ENCODE results near the gene KIF5A.

KIF5A gene

DNA sequence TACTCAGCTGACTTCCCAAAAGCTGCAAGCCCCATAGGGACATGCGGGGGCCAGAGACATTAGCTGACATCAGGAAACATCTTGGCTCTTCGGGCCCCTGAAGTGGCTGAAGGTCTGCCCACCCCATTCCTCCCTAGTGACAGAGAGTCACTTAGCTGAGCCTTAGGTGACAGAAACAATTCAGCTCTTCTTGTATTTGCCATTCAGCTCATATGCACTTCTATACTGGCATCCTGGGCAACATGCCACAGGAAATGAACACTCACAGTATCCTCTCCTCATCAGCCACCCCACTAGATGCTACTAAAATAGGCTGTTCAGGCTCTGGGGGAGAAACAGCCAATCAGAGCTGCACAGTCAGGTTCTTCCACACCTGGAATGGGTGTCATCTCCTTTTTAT is 6.3 kb upstream of the KIF5A start:
- no peaks in the 10 kb centered on the region for H4K20me1 ChIP-seq (ENCODE audit: insufficient read depth, low read length)
- H3K4me1 ChIP-seq (ENCODE audit: insufficient read depth, low read length, severe bottlenecking) = peaks cover 27% of the 10 kb centered on the region
- no peak overlapping the region for H2AFZ ChIP-seq (ENCODE audit: low read length)
- no peak overlapping the region for H3K4me2 ChIP-seq (ENCODE audit: low read length)
- H3K9ac ChIP-seq (ENCODE audit: low read length) = no peak overlapping the region
- H3K79me2 ChIP-seq (ENCODE audit: insufficient read depth, low read length) = 0 out of 2 replicates have a peak, but pooled peaks cover 10% of the 10 kb centered on the region
- no peaks in the 10 kb centered on the region for H3F3A ChIP-seq (ENCODE audit: insufficient read depth, low read length)
- TF ChIP-seq, protein P1, sequence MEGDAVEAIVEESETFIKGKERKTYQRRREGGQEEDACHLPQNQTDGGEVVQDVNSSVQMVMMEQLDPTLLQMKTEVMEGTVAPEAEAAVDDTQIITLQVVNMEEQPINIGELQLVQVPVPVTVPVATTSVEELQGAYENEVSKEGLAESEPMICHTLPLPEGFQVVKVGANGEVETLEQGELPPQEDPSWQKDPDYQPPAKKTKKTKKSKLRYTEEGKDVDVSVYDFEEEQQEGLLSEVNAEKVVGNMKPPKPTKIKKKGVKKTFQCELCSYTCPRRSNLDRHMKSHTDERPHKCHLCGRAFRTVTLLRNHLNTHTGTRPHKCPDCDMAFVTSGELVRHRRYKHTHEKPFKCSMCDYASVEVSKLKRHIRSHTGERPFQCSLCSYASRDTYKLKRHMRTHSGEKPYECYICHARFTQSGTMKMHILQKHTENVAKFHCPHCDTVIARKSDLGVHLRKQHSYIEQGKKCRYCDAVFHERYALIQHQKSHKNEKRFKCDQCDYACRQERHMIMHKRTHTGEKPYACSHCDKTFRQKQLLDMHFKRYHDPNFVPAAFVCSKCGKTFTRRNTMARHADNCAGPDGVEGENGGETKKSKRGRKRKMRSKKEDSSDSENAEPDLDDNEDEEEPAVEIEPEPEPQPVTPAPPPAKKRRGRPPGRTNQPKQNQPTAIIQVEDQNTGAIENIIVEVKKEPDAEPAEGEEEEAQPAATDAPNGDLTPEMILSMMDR (IDR thresholded peaks at IDR 0.05; ENCODE audit: low read length) = no peak
- TF ChIP-seq EZH2 (IDR thresholded peaks at IDR 0.05; ENCODE audit: borderline replicate concordance, low read length) = no peak
- no peaks in the 10 kb centered on the region for H3K9me3 ChIP-seq (ENCODE audit: low read length)
- no peak overlapping the region for H3K4me3 ChIP-seq (ENCODE audit: low read depth, low read length, poor library complexity, severe bottlenecking)
- H3K36me3 ChIP-seq (ENCODE audit: insufficient read depth, low read length) = peaks cover 40% of the 10 kb centered on the region; the same call in 1 of the 2 replicates
- H3K27me3 ChIP-seq (ENCODE audit: insufficient read depth, low read length) = no peaks in the 10 kb centered on the region
- H3K9me2 ChIP-seq (ENCODE audit: low read depth, low read length) = no peaks in the 10 kb centered on the region
- H3K27ac ChIP-seq (ENCODE audit: low read depth, low read length, poor library complexity, severe bottlenecking) = no peak overlapping the region

DNA sequence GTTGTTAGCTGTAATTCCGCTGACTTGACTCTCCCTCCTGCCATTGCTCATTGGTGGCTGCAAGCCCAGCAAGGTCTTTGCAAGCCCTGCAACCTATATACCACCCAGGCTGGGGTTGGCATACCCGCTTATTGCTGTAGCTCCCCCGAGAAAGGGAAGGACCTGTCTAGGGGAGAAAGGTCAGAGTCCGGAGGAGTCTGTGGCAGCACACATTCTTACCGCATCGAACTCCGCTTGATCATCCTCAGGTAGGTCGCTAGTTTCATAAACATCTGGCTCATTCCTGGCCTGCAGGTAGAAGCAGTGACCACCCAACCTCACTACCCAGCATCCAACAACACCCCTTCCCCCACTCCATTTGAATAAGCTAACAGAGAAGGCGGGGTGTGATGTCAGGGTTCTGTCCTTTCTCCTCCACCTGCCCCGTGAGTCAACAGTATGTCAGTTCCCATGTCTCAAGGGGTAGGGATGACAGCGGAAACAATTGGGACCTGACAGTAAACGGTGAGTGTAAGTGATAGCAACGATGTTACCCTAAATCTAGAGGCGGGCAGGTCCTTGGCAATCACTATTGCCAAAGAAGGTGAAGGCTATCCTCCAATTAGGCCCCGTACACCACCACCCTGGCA is 3.9 kb upstream of the KIF5A start:
- peak overlapping the region; percentile 99 for H3K4me2 ChIP-seq (ENCODE audit: low read length)
- peak overlapping the region; percentile 98 for H3K9ac ChIP-seq (ENCODE audit: low read length)
- peaks cover 27% of the 10 kb centered on the region; the same call in 1 of the 2 replicates for H3K36me3 ChIP-seq (ENCODE audit: insufficient read depth, low read length)
- TF ChIP-seq EZH2 (IDR thresholded peaks at IDR 0.05; ENCODE audit: borderline replicate concordance, low read length) = no peak
- TF ChIP-seq, protein P1 (IDR thresholded peaks at IDR 0.05; ENCODE audit: low read length) = no peak
- no peak overlapping the region for H2AFZ ChIP-seq (ENCODE audit: low read length)
- H3K9me2 ChIP-seq (ENCODE audit: low read depth, low read length) = no peaks in the 10 kb centered on the region
- no peaks in the 10 kb centered on the region for H4K20me1 ChIP-seq (ENCODE audit: insufficient read depth, low read length)
- peak overlapping the region; percentile 95 for H3K4me3 ChIP-seq (ENCODE audit: low read depth, low read length, poor library complexity, severe bottlenecking)
- 0 out of 2 replicates have a peak, but pooled peaks cover 10% of the 10 kb centered on the region for H3K79me2 ChIP-seq (ENCODE audit: insufficient read depth, low read length)
- no peaks in the 10 kb centered on the region for H3K27me3 ChIP-seq (ENCODE audit: insufficient read depth, low read length)
- peaks cover 44% of the 10 kb centered on the region for H3K4me1 ChIP-seq (ENCODE audit: insufficient read depth, low read length, severe bottlenecking)
- no peaks in the 10 kb centered on the region for H3F3A ChIP-seq (ENCODE audit: insufficient read depth, low read length)
- H3K9me3 ChIP-seq (ENCODE audit: low read length) = no peaks in the 10 kb centered on the region
- H3K27ac ChIP-seq (ENCODE audit: low read depth, low read length, poor library complexity, severe bottlenecking) = peak overlapping the region; percentile 45

DNA sequence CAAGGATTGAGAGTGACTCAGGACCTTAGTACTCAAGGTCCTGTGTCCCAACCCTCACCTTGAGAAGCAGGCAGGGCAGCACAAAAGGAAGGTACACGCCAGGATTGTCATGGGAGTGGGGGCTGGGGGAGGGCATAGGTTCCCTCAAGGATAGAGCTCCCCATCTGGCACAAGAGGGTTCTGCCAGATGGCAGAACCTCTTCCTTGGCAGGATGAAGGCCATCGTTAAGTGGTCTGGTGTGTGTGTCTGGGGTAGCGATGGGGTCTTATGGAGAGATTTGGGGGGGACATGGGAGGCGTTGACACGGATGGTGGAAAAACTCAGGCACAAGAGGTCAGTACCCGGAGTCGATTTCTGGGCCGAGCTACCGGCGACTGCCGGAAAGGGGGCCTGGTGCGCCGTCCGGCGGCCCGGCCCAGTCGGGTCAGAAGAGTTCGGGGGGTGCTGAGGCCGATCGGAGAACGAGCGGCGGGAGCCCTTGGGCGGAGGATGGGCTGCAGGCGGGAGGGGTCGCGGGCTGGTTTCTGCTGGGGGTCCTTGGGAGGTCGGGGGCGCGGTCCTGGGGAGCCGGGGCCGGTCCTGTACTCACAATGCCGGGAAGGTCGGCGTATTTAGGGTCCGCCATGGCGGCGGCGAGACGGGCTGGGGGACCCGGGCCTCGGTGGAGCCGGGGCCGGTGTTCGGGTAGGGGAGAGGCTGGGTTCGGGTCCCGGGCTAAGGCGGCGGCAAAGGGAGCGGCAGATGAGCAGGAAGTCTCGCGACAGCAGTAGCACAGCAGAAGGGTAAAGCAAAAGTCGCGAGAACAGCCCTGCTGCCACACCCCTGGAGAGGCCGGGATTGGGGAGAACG is 3.2 kb upstream of the KIF5A start, which contains the start of gene DCTN2:
TSS of gene DCTN2 (minus strand) at position 755 of the 850 bp plus-strand sequence. CDS start at position 626, 129 bp downstream.
- Histone ChIP-seq H2AFZ (ENCODE audit: low read length) (peak within 1 kb of the TSS; percentile 99), H3K9me3 (ENCODE audit: low read length) (no peaks in the 10 kb centered on the region), H3K27me3 (ENCODE audit: insufficient read depth, low read length) (no peaks in the 10 kb centered on the region)

More for the DNA sequence above, 3.2 kb upstream of the KIF5A start, which contains the start of gene DCTN2:
- Histone ChIP-seq H4K20me1 (ENCODE audit: insufficient read depth, low read length) (no peaks in the 10 kb centered on the region), H3F3A (ENCODE audit: insufficient read depth, low read length) (no peaks in the 10 kb centered on the region), H3K4me2 (ENCODE audit: low read length) (peak within 1 kb of the TSS; percentile 99), H3K9me2 (ENCODE audit: low read depth, low read length) (no peaks in the 10 kb centered on the region), H3K4me3 (ENCODE audit: low read depth, low read length, poor library complexity, severe bottlenecking) (peak within 1 kb of the TSS; percentile 95), H3K27ac (ENCODE audit: low read depth, low read length, poor library complexity, severe bottlenecking) (peak within 1 kb of the TSS; percentile 45), H3K9ac (ENCODE audit: low read length) (peak within 1 kb of the TSS; percentile 98), H3K79me2 (ENCODE audit: insufficient read depth, low read length) (0 out of 2 replicates have a peak, but pooled peaks cover 10% of the 10 kb centered on the region), H3K4me1 (ENCODE audit: insufficient read depth, low read length, severe bottlenecking) (peaks cover 44% of the 10 kb centered on the region), H3K36me3 (ENCODE audit: insufficient read depth, low read length) (peaks cover 20% of the 10 kb centered on the region; the same call in 1 of the 2 replicates)
- no peak for TF ChIP-seq EZH2 (IDR thresholded peaks at IDR 0.05; ENCODE audit: borderline replicate concordance, low read length)
- TF ChIP-seq, protein P1 (IDR thresholded peaks at IDR 0.05; ENCODE audit: low read length) = peak; percentile 34; the same call in 1 of the 2 replicates

Measured in OCI-LY1 (cell line).